Measurements from ENCODE around the gene AP4E1.

GRCh38 chr15:51038974-51039319, 130.5 kb downstream of the AP4E1 start:
- TF ChIP-seq CTCF (IDR thresholded peaks at IDR 0.05) (no peak), POLR2AphosphoS5 (IDR thresholded peaks at IDR 0.05) (no peak)

Data from breast epithelium (tissue), 3 donors.